ENCODE results near the gene BMP10. TPM values are rescaled to one million over a fixed set of nuclear protein-coding genes. Genes with fewer than 3 reads are reported as not detected.

BMP10 gene
- total and polyA plus RNA-seq, 2 of the 13 experiments (the other 11 are each of a cell fraction or from before 2014, with no cell fraction given), result not detected

- TF ChIP-seq SYNCRIP (IDR thresholded peaks at IDR 0.05; ENCODE audit: insufficient read depth, low read depth, low read length) (no peak), ZNF44 (CRISPR knock-in tag; IDR thresholded peaks at IDR 0.05) (no peak), NR3C1 (CRISPR knock-in tag; IDR thresholded peaks at IDR 0.05) (no peak), FOXA3 (CRISPR knock-in tag; IDR thresholded peaks at IDR 0.05) (no peak), MAF1 (CRISPR knock-in tag; IDR thresholded peaks at IDR 0.05; ENCODE audit: borderline replicate concordance) (no peak), AGO2 (optimal IDR thresholded peaks at IDR 0.05; ENCODE audit: low read depth, low read length) (no peak), SALL2 (CRISPR knock-in tag; IDR thresholded peaks at IDR 0.05) (no peak), ZNF572 (CRISPR knock-in tag; IDR thresholded peaks at IDR 0.05) (no peak), GMEB2 (CRISPR knock-in tag; IDR thresholded peaks at IDR 0.05; ENCODE audit: low read depth) (no peak), CEBPZ (IDR thresholded peaks at IDR 0.05; ENCODE audit: low read length) (no peak), SIN3B (IDR thresholded peaks at IDR 0.05; ENCODE audit: low read length) (no peak)
These were observed 9.9 kb downstream of the BMP10 start (continued) for GRCh38 chr2:68861330-68861729.

Measured in HepG2 (cell line).